ENCODE results near the gene ACHE.
A peak's percentile ranks its signal among the peaks of the same experiment; 100 is the strongest.

ACHE gene

DNA sequence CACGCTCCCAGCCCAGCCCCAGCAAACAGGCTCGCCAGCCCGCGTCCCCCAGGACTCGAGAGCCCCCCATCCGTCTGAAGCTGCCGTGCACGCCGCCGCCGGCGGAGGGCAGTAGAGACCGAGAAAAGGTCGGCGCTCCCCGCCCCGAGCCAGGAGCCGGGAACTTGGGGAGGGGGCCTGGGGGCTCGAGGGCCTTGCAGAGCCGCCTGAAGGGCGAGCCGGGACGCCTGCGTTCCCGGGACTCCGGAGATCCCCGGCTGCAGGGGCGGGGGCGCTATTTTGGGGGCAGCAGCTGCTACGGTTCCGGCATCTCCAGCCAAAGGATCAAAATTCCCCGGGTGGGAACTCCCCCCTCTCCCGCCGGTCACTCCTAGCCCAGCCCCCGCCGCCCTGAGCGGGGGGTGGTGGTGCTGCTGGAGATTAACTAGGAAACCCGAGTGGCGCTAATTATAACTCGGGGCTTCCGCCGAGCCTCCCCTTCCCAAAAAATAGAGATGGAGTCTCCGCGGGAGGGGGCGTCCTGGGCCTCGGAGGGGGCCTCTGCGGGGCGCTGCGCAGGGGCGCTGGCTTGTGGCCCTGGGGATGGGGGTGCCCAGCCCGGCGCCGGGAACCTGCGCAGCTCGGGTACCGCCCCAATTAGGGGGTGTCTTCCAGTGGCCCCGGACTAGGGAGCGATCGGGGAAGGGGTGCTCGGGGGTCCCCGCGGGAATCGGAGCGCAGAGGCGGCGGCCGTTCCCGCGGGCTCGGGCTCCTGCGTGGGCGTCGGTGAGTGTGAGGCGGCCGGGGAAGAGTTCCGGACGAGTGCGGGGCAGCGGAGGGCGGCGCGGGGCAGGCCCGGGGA lies 608 bp downstream of the ACHE start:
- no peak overlapping the region; the same call in 1 of the 2 replicates for H3K27ac ChIP-seq
- TF ChIP-seq, protein P1, sequence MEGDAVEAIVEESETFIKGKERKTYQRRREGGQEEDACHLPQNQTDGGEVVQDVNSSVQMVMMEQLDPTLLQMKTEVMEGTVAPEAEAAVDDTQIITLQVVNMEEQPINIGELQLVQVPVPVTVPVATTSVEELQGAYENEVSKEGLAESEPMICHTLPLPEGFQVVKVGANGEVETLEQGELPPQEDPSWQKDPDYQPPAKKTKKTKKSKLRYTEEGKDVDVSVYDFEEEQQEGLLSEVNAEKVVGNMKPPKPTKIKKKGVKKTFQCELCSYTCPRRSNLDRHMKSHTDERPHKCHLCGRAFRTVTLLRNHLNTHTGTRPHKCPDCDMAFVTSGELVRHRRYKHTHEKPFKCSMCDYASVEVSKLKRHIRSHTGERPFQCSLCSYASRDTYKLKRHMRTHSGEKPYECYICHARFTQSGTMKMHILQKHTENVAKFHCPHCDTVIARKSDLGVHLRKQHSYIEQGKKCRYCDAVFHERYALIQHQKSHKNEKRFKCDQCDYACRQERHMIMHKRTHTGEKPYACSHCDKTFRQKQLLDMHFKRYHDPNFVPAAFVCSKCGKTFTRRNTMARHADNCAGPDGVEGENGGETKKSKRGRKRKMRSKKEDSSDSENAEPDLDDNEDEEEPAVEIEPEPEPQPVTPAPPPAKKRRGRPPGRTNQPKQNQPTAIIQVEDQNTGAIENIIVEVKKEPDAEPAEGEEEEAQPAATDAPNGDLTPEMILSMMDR (conservative IDR thresholded peaks at IDR 0.05) = peak; percentile 92

DNA sequence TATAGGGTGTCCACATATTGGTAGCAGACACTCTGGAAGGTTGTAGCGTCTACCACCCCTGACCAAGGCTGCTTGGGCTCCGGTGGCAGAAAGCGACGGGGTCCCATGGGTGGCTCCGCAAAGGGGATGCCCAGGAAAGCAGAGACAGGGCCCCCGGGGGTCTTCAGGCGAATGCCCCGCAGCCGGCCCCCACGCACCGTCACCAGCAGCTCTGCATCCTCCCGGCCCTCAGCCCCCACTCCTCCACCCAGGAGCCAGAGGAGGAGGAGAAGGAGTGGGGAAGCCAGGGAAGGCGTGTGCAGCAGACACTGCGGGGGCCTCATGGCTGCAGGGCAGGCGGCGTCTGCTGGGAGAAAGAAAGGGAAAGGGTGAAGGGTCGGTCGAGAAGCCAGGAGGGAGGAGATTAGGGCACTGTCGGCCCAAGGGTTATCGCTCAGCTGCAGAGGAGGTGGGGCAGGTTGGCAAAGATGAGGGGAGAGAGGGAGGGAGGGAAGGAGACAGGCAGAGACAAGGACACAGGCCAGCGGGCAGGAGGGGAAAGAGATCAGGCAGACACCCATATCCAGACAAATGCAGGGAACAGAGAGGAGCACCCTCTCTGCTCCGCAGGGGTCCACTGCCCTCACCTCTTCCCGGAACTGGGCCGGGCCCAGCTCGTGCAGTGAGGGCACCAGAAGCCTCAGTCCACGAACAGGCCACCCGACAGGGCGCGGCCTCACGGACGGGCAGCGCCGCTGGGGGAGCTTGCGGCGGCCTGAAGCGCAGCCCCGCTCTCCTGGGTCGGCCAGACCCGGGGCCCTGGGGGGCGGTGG lies 1.6 kb downstream of the ACHE start:
- TF ChIP-seq, protein P1 (conservative IDR thresholded peaks at IDR 0.05) = no peak
- H3K27ac ChIP-seq = no peak overlapping the region; the same call in 1 of the 2 replicates

DNA sequence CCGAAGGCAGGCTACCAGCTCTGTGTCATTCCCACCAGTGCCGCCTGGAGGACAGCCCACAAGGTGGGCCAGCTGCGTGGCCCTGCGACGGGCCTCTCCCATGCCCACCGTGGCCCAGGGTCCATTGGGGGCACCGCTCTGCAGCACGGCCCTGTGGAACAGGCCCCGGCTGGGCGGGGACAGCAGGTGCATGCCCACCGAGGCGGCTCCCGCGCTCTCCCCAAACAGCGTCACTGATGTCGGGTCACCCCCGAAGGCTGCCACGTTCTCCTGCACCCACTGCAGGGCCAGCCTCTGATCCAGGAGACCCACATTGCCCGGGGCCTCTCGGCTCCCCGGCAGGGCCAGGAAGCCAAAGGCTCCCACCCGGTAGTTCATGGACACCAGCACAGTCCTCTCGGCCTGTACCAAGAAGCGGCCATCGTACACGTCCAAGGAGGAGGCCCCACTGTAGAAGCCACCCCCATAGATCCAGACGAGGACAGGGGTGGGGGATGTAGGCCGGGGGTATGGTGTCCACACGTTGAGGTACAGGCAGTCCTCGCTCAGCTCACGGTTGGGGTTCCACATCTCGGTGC lies 2.3 kb downstream of the ACHE start:
- H3K27ac ChIP-seq = no peak overlapping the region
- TF ChIP-seq, protein P1 (conservative IDR thresholded peaks at IDR 0.05) = no peak

DNA sequence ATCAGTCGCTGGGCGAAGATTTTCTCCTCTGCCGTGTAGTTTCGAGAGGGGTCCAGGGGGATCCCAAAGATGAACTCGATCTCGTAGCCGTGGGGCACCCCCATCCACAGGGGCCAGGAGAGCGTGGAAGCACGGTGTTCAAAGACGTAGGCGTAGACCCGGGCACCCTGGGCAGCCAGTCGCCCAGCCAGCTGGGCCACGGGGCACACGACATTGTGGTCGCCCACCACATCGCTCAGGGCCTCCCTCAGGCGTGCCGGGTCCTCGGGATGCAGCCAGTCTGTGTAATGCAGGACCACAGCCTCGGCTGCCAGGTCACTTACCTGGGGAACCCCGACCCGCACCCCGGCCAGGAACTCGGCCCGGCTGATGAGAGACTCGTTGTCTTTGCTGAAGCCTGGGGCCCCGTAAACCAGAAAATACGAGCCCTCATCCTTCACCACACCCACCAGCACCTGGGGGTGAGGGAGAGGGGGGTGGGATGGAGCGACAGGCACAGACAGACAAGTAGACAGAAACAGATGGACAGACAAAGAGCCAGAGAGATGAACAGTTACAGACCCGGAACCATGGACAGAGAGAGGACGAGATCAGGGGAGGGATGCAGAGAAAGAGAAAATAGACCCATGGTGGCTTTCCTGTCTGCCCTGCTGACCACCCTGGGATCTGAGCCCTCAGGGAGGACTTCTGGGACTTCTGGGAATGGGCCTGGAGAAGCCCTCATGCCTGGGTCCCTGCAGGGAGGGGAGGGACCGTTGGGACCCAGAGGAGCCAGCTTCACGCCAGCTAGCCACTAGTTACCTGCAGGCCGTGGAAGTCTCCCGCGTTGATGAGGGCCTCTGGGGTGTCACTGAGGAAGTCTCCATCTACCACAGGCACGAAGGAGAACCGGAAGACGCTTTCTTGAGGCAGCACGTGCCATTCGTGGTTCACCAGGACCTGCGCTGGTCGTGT lies 3.0 kb downstream of the ACHE start:
- TF ChIP-seq, protein P1 (conservative IDR thresholded peaks at IDR 0.05) = no peak
- no peak overlapping the region for H3K27ac ChIP-seq

DNA sequence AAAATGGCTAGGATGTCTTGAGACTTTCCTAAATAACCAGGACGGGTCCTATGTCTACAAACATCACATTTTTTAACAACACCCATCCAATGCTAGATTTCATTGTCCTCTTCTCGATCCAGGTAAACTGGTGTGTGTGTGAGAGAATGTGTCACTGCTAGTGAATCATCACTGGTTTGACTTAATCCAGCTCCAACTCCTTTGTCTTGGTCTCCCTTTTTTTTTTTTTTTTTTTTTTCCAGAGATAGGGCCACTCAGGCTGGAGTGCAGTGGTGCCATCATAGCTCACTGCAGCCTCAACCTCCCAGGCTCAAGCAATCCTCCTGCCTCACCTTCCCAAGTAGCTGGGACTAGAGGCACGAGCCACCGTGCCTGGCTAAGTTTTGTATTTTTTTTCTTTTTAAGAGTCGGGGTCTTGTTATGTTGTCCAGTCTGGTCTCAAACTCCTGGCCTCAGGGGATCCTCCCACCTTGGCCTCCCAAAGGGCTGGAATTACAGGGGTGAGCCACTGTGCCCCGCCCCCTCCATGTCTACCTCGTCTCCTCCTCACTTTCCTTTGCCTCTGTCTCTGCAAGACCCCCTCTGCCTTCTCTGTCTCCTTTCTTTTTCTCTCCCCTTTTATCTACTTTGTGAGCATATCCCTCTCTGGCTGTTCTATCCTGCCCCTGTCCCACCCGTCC lies 4.0 kb downstream of the ACHE start:
- H3K27ac ChIP-seq = no peak overlapping the region; the same call in 1 of the 2 replicates

More for the DNA sequence above, 4.0 kb downstream of the ACHE start:
- TF ChIP-seq, protein P1 (conservative IDR thresholded peaks at IDR 0.05) = no peak
